Stimulated activated CD8-positive, alpha-beta memory T cell treated with anti-CD3 and anti-CD28 coated beads, Interleukin-7, amount 100 ng/mL, for 4 hours (primary cell): ENCODE results near the gene EEFSEC.

Experiments used
- DNase-seq, 2 donors: peaks; one replicate each; pipeline ENCODE4 v3.0.0-alpha.2; 2020; ENCODE audit warnings: low read depth in 2 of 2

Gene EEFSEC

DNA sequence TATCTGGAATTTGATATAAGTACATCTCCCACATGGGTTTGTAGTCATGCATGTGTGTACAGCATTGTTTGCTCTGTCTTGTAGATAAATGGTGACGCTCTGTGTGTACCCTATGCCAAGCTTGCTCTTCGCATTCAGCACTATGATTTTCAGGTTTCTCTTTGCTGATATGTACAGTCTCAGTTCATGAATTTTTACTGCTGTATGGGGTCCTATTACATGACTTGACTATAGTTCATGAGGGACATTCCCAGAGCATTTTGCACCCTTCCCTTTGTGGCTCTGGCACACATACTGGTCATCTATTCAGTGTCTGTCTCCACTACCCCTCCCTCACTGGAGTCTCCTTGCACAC lies 132.7 kb downstream of the EEFSEC start:
- DNase-seq = no peak

DNA sequence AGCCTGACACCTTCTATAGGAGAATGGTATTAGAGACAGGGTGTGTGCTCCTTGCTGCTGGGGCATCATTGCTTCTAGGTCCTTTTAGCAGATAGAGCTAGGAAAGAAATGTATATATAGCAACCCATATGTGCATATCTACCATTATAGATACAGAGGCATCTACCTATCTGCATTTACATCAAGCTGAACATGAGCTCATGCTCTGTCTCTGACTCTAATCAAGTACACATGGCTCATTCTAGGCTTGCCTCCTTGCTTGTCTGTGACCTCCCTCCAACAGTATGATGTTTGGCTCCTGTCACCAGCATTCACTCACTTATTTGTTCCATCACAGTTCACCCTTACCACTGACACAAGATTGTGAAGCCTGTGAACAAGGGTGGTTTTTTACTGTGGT lies 133.4 kb downstream of the EEFSEC start:
- no peak for DNase-seq

DNA sequence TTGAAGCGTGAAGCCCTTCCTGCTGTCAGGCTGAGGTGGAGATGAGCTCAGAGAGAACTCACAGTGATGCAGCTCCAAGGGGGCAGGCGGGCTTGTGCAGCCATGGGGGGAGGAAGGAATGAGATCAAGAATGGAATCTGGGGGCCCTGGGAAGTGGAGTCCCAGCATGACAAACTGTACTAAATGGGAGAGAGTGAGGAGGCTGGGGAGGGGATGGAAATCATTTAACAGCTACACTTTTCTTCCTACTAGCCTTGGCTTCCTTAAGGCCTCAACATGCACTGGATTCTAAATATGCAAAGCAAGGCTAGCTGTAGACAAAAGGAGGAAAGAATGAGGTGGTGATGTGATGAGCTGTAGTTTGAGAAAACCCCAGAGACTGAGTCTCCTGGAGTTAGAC lies 133.9 kb downstream of the EEFSEC start:
- DNase-seq = no peak

DNA sequence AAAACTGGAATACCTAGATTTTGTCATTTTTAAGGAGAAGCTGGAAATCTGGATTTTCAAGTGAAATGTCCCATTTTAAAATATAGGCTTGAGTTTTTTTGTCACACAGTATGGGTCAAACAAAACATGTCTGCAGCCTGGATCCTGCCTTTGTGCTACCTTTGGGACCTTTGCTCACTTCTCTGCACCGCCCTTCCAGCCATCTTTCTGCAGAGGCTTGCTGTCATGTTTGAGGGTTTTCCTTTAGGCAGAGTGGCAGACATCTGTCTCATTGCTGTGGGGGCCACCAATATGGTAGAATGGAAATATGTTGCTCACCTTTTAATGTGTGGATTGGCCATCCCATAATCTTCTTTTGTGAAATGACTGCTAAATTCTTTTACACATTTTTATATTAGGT lies 136.3 kb downstream of the EEFSEC start:
- no peak for DNase-seq

DNA sequence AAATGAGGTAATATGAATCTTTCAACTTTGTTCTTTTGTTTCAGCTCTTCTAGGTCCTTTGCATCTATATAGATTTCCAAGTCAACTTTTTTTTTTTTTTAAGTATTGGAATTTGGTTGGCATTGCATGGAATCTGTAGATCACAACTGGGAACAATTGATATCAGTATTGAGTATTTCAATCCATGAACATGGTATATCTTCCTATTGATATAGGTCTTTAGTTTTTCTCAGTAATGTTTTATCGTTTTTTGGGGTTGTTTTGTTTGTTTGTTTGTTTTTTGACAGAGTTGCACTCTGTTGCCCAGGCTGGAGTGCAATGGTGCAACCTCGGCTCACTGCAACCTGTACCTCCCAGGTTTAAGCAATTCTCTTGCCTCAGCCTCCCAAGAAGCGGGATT lies 137.2 kb downstream of the EEFSEC start:
- no peak for DNase-seq

DNA sequence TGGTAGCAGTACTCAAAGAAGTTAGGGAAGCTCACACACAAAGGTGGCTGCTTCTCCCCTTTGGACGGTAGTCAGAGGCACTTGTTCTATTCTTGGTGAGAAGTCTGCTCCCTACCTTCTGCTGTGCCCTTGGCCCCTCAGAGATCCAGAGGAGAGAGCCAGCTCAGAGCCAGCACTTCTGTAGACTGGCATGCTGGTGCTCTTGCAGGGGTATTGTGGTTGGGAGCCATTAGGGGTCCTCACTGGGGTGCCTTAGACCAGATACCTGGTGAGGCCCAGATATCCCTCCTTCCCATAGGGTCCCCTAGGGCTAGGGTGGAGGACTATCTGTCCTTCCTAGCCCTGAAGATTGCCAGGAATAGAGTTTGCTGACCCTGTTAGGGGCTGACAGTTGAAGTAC lies 140.6 kb downstream of the EEFSEC start:
- no peak for DNase-seq

DNA sequence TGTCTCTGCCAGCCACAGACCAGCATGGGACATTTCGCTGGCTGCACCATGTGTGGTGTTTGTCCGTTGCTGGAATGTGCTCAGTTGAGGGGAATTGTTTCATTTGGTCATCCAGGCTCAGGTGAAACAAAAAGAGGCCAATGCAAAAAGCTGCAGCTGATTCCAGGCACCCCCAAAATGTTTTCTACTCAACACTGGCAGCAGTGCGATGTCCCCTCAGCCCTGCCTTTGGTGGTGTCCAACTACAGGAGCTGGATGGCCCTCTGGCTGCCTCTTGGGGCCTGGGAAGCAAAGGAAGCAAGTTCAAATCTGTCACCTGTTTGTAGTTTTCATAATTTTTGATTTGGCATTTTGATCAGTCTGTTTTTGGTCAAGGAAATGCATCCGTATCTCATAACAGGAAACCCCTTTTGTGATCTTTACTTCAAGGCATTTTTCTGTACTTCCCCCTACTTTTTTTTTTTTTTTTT lies 141.8 kb downstream of the EEFSEC start:
- no peak for DNase-seq

DNA sequence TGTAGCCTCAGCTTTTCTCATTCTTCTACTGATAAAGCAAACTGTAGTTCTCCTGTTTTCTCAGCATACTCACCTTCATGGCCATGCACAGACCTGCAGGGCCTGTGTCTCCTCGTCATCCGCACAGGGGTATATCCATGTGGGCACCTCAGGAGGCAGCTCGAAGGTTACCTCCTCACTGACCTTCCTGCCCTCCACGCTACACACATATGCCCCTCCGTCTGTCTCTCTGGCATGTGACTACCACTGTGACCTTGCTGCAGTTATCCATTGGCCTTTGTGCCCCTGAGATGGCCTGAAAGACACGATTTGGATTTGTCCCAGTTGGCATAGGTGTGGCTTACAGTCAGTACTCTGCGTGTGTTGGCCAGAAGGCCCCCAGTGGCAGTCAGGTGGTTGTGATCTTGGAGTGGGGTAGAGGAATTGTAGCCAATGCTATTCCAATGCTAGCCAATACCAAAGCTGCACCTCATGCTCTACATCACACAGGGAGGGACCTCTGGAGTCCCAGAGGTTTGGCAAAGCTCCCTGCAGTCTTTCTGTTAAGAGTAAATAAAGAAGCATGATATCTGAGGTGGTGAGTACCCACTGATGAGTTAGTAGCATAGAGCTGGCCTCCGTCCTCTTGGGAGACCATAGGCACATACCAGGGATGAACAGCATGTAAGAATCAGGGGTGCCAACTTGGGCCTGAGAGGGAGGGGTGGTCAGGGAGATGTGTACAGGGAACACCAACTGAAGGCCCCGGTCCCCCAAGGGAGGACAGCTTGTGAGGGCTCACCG lies 143.4 kb downstream of the EEFSEC start:
- no peak for DNase-seq

DNA sequence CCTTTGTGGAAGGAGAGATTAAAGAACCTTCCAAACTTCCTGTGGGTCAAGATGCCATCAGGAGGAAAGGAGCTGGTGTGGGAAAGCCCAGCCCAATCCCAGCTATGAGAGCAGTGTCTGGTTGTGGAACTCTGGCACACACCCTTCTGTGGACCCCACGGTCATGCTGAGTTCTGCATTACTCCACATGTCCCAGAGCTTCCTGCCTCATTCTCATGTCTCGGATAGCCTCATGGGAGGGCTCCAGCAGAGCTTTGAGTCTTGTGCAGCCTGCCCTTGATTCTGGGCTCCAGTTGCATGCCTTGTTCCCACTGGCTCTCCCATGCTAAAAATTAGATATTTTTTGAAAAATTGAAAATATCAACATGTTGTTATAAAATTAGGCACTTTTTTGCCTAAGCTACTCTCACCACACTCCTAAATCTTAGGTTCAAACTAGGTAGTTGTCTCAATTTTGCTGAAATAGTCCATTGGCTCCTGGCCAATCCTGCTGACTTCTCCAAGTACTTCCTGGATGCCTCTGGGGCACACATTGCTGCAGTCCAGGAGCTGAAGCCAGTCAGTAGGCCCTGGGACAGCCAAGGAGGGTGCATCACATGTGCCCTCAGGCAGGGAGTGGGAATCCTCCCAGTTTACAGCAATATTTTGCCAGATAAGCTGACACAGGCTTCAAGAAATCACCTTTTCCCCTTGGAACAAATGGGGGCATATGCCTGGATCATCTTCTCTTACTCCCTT lies 144.3 kb downstream of the EEFSEC start:
- DNase-seq = no peak

DNA sequence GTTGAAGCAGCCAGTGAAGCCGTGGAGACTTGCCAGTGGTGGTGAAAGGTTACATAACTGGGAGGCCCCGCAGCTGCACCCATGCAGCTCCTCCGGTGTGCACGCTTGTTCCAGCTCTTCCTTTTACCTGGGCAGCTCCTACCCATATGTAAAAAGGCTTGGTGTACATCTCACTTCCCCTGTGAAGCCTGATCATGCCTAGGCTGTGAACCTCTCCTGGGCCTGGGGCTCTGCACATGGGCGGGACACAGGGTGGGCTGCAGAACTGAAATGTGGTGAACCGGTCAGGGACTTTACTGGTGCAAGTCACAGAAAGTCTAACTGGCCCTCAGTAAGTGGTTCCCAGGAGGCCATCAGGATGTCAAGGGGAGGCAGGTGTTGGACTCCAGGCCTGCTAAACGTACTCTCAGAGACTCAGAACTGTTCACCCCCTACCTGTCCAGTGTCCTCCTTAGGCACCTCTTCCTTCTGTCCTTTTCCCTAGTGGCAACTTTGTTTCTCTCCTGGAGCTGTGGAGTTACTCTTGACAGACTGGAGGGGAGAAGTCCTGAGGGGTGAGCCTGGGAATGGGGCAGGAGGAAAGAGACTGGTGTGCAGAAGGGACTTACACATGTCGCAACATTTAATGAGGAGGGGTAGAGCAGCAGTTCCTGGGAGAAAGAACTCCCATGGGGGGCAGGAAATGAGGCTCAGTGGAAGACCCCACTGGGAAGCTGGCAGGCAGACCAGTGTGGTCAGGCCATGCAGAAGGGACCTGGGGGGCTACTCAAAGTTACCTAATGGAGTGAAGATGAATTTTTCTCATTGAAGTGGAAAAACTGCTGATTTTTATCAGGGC lies 148.1 kb downstream of the EEFSEC start:
- no peak for DNase-seq

DNA sequence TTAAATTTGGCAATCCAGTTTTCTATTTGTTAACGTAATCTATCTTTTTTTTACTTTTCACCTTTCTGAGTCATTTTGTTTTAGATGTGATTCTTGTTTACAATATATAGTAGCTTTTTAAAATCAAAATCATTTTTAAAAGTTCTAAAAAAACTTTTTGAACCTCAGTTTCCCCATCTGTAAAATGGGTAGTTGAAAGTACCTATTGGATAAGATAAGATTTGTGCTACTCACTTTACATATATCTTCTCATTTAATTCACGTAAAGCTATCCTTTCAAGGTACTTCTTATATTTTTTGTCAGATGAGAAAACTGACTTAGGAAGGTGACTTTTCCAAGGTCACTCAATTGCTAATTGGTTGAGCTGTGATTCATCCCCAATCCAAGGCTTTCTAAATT lies 153.2 kb downstream of the EEFSEC start:
- DNase-seq = no peak

DNA sequence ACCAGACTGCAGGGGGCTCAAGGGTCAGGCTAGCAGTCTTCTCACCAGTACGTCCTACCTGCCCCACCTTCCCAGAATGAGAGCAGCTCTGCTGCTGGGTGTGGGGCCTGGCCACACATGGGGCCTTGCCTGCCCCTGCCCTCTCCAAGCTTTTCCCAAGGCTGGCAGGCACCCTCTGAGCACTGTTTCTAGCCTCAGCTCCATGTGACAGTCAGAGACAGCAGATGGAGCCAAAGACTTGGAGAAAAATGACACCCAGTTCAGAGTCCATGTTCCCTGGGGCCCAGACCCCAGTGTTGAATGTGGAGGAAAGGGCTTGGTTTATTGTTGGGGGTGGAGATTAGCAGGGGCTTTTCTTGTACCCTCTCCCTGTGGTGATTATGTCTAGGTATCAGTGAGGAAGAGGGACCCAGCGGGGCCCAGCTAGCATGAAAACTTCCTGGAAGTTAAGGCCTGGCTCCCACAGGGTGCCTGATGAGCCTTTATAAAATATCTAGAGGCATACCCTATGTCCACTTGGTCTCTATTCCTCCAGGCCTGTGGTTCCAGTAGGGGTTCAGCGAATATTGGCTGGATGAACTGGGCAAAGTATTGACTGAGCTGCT lies 153.8 kb downstream of the EEFSEC start:
- no peak for DNase-seq

DNA sequence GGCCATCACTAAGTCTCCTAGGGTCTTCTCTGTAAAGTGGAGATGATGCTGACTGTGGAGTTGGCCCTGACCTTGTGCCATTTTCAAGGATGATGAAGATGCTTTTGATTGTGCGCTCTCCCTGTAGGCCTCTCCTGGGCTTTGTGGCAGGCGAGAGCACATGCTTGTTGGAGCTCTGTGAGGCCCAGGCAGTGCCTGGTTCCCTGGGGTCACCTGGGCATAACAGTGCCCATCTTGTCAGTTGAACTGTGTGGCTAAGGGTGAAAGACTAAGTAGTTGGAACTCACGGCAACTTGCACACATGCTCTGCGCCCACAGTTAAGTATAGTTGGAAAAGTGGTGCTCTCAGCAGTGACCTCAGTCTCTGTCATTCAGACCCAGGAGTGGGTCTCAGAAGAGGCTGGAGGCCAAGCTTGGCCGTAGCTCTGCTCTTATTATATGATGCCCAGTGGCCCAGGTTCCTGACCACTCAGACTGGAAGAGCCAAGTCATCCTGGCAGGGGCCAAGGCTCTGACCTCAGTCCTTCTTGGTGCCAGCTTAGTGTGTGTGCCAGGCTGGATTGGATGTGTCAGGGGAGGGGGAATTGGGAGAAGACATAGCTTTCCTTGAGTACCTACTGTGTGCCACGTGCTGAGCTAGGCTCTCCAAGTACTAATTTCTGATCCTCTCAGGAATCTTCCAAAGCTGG lies 154.6 kb downstream of the EEFSEC start:
- DNase-seq = no peak

DNA sequence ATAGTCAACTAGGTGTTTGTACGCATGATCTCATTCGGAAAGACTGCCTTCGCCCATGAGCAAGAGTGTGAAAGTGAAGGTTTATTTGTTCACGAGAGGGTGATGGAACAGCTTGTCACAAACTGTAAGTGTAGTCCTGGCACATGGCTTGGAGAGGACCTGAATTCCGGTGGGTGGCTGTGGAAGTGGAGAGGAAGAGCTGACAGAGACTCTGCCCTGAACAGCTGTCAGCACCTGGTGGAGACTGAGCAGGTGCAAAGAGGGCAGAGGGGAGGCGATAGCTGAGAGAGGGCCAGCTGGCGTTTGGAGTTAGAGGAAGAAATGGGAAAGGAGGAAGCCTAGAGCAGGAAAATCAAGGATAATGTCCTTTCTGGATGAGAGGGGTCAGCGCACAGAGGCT lies 155.7 kb downstream of the EEFSEC start:
- no peak for DNase-seq

DNA sequence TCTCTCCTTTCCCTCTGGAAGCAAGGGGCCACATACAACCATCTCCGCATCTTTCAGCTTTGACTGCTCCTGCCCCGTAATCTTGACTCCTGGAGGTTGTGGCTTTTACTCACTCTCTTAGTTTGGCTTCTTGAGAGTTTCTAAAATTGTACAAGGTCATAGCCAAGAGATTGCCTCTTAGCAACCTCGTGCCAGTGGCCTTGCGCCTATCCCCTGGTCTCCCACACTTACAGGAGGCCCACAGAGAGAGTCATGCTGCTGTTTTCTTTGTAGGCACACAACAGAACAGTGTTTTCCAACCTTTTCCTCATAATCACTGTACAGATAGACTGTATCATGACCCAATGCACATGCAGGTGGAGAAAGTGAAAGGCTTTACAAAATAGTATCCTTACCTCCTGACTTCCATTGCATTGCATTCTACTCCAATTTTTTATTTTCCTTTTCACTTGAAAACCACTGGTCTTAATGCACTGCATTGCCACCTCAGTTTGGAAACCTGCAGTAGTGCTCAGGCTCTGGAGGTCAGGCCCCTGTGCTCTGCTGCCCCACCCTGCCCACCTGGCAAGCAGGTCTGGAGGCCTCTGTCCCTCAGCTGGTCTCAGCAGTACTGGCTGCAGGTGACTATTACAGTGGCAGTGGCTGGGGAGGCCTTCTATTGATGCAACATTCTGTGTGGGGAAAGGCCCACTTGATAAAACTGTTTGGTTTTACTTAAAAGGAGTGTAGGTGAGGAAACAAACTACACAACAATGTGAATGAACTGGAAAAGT lies 157.2 kb downstream of the EEFSEC start:
- no peak for DNase-seq

DNA sequence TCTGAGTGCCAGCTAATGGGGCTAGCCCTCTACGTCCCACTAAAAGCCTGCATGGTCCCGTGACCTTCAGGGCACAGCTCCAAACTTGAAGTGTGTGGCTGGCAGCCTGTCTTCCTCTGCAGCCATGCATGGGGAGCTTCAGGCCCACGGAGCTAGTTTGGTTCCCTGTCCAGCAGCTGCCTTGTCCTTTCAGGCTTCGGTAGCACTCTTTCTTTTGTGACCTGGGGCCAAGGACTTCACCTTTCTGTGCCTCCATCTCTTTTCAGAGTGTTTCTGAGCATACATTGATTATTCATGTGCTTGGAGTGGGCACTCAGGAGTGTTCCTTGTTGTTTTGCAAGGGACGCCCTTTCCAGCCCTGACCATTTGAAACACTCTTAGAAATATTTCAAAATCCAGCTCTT lies 158.2 kb downstream of the EEFSEC start:
- DNase-seq = no peak

DNA sequence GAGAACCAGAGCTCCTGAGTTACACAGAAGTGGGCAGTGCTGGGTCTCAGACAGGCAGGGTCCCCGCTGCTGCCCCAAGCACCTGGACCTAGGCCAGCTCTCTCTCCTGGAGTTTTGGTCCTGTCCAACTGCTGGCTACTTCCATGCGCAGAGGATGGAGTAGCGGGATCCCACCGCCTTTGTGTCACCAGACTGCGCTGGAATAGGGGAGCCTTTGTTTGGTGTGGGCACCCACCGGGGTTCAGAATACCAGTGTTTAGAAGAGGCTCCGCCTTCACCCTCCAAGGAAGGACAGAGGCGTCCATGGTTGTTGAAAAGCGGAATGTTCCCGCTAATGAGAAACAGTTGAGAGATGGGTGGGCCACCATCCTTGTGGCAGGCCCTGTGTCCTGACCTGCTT lies 159.0 kb downstream of the EEFSEC start:
- DNase-seq = no peak

DNA sequence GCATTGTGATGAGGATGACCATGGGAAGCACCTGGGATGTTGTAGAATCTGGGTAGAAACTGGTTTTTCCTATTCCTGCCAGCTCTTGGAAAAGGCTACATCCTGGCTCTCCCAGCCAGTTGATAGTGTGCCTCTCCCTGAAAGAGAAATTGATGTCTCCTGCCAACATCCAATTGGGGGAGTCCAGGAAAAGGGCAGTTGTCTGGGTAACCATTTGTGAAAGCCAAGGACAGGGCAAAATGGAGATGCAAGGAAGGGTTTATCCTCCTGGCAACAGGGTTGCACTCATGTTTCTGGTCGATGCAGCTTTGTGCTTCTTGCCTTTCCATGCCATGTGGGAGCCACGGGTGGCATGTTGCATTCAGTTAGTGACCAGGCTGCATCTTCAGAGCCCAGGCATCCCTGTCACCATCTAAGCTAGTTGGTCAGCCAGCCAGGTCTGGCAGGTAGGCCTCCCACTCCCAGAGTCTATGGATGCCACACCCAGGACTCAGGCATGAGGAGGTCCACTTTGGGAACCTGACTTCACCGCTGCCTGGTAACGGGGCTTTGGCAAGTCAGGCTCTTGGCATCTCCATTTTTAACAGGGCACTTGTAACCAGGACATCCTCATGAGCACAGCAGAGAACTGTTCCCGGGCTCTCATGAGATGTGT lies 159.9 kb downstream of the EEFSEC start:
- DNase-seq = no peak

DNA sequence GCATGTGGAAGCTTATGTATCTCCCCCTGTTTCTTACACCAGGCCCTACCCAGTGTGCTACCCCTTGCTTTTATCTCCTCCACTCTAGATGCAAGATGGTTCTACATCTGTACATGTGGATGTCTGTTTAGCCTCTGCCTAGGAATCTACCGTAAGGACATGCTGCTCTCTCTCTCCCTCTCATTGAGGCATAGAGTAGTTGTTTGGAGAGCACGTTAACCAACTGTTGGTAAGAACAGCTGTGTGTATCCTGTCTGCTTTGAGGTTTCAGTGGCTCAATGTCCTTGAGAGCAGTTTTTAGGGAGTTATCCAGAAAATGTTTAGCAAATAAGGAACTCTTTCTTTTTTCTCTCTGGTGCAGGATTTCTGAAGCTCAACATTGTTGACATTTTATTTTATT lies 160.7 kb downstream of the EEFSEC start:
- DNase-seq = no peak

DNA sequence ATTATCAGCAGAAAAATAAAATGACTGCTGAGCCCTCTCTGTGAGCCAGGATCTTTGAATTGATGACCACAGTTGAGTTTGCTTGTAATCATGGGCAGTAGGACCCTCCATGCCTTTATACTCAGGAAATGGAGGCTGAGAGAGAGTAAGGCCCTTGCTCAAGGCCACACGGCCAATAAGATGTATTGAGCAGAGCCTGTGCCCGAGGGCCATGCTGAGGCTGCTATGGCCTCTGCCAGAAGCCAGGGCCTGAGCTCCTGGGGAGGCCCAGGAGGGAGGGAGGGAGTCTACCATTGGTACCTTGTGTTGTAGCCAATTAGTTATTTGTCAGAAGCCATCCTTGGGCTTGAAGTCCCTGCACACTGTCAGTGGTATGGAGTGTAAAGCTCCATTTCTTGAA lies 162.0 kb downstream of the EEFSEC start:
- DNase-seq = no peak
